HG03025 (cell line): ENCODE results near the gene IP6K2.

Source experiments
- ATAC-seq: cut with Tn5 transposase; IDR thresholded peaks from one replicate; pipeline ENCODE4 v1.9.1; 2021; ENCODE audit warnings: mild to moderate bottlenecking, moderate library complexity; ENCODE audit not compliant: unreplicated experiment, low FRiP score

Gene IP6K2

DNA sequence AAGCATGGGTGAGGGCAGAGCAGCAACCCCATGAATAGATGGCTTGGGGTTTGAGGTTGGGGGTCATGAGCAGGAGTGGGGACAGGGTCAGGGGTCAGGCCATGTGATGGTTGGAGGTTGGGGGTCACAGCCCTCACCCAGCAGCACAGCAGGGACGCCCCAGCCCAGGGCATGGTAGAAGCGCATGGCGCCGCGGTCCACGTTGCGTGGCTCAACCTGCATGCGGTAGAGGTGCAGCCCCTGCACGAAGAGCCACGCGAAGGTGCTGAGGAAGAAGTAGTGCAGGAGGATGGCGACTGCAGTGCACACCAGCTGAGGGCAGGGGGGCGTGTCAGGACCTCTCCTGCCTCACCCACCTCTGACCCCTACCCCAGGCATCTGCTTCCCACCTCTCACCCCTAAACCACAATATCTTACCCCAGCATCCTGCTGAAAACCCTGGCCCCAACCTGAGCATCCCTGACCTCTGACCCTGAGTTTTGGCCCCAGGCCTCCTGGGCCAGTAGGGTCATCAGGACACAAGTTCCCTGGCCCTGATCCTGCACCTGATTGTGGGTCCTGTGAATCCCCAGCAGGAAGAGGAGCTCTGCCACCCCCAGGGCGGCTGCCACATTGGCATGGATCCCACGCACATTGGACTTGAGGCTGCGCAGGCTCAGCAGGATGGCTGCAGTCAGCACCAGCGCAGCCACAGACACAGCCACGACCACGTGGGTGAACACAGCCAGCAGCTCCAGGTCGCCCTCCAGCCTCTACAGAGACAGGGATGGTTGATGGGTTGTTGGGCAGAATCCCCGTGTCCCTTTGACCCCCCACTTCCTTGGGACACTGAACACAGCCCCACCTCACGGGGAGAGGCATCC lies 71.9 kb downstream of the IP6K2 start:
- no peak for ATAC-seq

DNA sequence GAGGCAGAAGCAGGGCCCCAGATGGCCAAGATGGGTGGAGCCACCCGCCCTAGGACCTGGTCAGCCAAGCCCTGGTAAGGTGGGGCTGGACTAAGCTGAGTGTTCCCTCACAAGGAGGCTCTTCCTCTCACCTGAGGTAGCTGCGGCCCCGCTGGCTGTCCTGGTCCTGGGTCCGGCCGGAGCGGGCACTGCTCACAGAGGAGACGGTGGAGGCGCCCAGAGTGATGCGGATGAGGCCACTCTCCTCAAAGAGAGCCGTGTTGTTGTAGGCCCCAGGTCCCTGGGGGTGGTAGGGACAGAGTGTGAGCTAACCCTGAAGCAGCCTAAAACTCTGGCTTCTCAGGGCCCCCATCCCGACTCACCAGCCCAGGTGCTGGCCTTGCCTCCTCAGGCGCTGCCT lies 74.4 kb downstream of the IP6K2 start:
- no peak for ATAC-seq

DNA sequence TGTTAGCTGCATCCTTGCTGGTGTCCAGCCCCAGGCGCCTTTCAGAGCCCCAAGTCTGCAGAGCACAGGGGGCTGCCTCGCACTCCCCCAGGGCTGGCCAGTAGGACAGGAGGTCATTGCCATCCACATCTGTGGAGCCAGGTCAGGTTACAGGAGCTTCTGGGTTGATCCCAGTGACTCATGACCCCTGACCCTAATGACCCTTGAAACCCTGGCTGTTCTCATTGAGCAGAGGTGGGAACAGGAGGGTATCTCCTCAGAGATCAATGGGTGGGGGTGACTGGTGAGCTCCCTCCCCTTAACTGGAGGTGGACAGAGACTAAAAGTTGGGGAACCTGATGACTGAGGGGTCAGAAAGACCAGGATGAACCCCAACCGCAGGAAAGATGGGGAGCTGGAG lies 75.6 kb downstream of the IP6K2 start:
- no peak for ATAC-seq

DNA sequence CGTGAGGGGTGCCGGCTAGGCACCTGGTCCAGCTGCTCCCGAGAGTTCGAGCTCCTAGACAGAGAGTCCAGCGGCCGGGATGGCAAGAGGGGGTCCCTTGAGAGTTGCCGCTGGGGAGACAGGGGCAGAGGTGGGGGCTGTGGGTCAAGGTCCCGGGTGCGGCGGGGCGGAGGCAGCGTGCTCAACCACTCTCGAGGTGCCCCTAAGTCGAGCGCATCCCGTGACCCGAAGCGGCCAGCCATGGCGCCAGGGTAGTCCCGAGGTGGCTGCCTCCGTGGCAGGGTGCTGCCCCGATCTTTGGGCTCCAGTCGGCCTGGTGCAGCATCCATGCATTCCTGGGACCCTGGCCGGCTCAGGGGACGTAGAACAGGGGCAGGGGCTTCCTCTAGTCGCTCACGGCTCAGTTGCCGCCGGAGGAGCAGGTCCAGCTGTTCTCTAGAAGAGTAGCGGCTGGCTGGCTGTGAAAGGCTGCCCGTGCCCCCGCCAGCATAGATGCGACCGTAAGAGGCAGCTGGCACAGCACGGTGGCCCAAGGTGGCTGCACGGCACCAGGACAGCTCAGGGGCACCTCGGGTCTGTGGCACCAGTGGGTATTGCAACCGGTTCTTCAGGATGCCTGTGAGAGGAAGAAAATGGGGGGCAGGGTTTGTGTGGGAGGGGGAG lies 76.9 kb downstream of the IP6K2 start:
- no peak for ATAC-seq
